T-helper 17 cell (primary cell): ENCODE measurements around the gene KLHDC8B. TPM values are rescaled to one million over a fixed set of nuclear protein-coding genes. Genes with fewer than 3 reads are reported as not detected.
A peak's percentile ranks its signal among the peaks of the same experiment; 100 is the strongest.

Experiments used
- ATAC-seq: fragments of 150-1000 bp; cut with Tn5 transposase; 2 replicates; pipeline ENCODE4 v1.10.0; 2021; ENCODE audit warnings: mild to moderate bottlenecking, moderate library complexity
- DNase-seq, 3 donors: peaks; one replicate each; pipeline versions ENCODE4 v3.0.0 to v3.0.0-alpha.2; 2020 to 2021
- H3K9me3 ChIP-seq: one replicate; pipeline ENCODE4 v1.7.0; 2013; ENCODE audit warnings: low read length, mild to moderate bottlenecking; ENCODE audit not compliant: control insufficient read depth, poor library complexity, severe bottlenecking
- H3K27ac Mint-ChIP-seq: one replicate; pipeline ENCODE4 v1.8.0; 2022; ENCODE audit warnings: mild to moderate bottlenecking, moderate library complexity, mixed read lengths
- H3K27me3 Mint-ChIP-seq: one replicate; pipeline ENCODE4 v1.8.0; 2022; ENCODE audit warnings: mixed read lengths
- H3K36me3 Mint-ChIP-seq: one replicate; pipeline ENCODE4 v1.8.0; 2022; ENCODE audit warnings: low read depth, mixed read lengths
- H3K4me1 Mint-ChIP-seq: one replicate; pipeline ENCODE4 v1.8.0; 2022; ENCODE audit warnings: mild to moderate bottlenecking, mixed read lengths
- H3K4me3 Mint-ChIP-seq: one replicate; pipeline ENCODE4 v1.8.0; 2022; ENCODE audit warnings: mild to moderate bottlenecking, moderate library complexity, mixed read lengths
- total RNA-seq, 4 donors: library from RNA in 2 of 4; stranded (reverse) in 2 of 4; gene quantifications; one replicate each; pipeline ENCODE4 v1.2.3 and lab custom pipeline; 2022 to 2026

The KLHDC8B gene
- total RNA-seq, 2 donors from 2014 or later: 1.7 to 8.7 TPM

DNA sequence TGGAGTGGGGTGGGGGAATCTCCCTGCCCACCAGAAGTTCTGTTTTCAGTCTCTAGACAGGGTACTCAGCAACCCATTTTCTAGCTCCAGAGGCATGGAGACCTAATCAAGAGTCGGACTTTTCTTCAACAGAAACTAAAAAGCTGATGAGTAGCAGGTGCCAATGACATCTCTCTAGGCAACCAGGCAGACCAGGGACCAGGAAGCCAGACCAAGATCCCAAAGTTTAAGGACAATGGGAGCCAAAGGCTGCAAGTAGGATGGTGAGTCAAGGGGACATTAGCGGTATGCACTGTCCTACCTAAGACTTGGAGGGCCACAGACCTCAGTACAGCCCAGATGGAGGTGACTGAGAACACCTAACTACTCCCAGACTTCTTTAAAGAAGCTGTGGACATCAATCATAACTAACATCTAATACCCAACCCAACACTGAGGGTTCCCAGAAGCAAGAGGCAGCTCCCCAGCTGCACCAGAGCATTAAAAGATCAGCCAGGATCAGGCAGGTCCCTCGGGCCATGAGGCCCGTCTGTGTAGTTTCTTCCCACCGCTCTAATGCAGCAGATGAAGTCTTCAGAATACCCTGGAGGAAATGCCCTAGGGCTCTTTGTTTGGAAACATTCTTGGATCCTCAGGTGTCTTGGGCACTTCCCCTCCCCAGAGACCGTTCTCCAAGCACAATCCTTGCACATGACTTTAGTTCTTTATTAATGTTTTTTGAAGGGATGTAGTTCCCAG is 6.2 kb upstream of the KLHDC8B start:
- H3K36me3 Mint-ChIP-seq: no peaks in the 10 kb centered on the region
- peak overlapping the region; percentile 87 for H3K27ac Mint-ChIP-seq
- ATAC-seq (no peak), DNase-seq (no peak)
- H3K9me3 ChIP-seq: no peaks in the 10 kb centered on the region
- no peaks in the 10 kb centered on the region for H3K27me3 Mint-ChIP-seq
- H3K4me1 Mint-ChIP-seq: peaks cover 17% of the 10 kb centered on the region
- H3K4me3 Mint-ChIP-seq: peak overlapping the region; percentile 96

DNA sequence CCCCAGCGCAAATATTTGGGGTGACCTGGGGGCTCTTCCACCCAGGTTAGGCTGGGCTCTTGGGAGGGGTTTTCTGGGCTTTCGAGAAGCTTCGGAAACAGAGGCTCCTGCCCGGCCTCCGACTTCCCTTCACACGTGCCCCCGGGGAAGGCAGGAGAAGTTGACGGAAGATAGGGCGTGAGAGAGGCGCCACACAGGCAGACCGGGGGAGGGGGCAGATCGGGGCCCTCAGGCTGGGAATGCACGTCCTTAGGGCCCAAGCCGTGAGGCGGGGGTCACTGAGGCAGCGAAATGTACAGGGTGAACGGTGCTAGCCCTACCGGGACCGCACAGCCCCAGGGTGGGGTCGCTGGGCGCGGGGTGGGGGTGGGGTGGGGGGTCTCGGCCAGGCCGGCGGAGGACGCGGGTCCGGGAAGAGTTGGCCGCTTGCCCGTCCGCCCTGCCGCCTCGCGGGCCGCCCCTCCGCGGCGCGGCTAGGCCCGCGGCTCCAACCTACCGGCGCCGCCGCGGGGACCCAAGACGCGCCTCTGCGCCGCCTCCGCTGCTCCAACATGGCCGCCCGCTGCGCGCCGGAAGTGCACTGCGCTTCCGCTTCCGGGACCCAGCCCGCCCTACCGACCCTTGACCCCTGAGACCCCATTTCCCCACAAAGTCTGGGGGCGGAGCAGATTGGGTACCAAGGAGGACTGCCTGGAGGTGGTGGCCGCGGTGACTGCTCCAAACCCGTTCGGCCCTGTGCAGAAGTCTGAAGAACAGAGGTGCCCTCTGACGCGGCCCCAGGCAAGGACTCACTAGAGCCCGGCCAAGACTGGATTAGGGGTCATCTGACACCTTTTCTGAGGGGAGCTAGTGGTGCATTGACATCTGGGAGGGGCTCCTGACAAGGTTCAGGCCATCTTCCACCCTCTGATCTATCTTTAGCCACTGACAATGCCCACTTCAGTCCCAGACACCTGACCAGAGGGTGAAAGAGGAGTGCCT is 5.3 kb upstream of the KLHDC8B start, which contains the start of gene CCDC71:
Gene CCDC71, minus strand, starts transcription at position 561 of the 981 bp plus-strand sequence. CDS start 2,123 bp downstream, outside the sequence.
- peak within 1 kb of the TSS; percentile 96 for H3K4me3 Mint-ChIP-seq
- peak within 1 kb of the TSS; percentile 87 for H3K27ac Mint-ChIP-seq
- peaks cover 20% of the 10 kb centered on the region for H3K4me1 Mint-ChIP-seq
- ATAC-seq: peak; percentile 86
- DNase-seq: peak; percentile 56 to 63 (median 56)
- no peaks in the 10 kb centered on the region for H3K27me3 Mint-ChIP-seq
- no peaks in the 10 kb centered on the region for H3K36me3 Mint-ChIP-seq
- no peaks in the 10 kb centered on the region for H3K9me3 ChIP-seq

DNA sequence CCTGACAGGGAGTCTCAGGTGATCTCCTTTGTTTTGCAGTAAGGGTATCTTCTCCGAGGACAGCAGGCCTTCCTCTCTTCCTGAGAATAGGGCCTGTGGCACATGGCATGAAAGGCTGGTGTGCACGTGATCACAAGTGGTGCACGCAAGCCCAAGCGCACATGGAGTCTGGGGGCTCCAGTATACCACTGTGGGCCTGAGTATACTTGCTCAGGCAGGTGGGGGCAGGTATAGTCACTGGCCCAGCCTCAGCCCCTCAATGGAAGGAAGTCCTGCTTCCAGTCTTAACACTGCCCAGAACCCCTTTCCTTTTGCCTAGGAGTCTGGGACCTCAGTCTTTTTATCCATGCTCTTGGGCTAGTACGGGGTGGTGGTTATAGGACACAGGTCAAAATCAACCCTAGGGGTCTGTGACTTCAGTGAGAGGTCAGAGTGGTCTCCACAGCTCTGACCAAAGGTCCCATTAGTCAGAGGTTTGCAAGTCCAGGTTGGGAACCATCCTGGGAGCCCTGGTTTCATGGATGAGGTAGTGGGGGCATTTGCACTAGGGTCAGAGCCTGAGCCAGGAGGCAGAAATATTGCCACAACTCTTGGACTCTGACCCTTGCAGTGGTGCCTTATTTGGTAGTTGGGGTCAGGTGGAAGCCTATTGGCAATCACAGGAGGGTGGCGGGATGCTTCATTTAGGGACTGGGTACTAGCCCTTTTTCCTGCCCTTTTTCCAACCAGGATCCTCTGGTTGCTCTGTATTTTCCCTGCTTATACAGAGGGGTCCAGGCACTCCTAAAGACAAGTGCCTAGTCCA is 4.4 kb upstream of the KLHDC8B start:
- peak overlapping the region; percentile 87 for H3K27ac Mint-ChIP-seq
- H3K27me3 Mint-ChIP-seq: no peaks in the 10 kb centered on the region
- H3K4me3 Mint-ChIP-seq: peak overlapping the region; percentile 96
- ATAC-seq (no peak), DNase-seq (no peak)
- H3K36me3 Mint-ChIP-seq: no peaks in the 10 kb centered on the region
- no peaks in the 10 kb centered on the region for H3K9me3 ChIP-seq
- peaks cover 22% of the 10 kb centered on the region for H3K4me1 Mint-ChIP-seq

DNA sequence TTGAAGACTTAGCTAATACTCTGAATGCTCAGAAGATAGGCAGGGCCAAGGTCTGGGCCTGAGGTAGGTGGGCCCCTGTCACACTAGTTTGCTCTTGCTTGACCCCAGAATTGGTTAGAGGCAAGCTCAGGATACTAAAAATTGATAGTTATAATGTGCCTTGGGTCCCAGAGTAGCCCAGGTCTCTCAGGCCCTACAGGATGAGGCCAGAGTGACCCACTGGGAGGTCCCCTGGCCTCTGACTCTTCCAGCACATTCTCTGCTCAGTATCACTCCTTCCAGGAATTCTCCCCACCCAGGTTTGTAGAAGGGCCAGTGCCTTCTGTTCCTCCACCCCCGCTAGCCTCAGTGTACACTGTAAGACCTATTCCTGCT is 667 bp upstream of the KLHDC8B start:
- Mint-ChIP-seq H3K4me1 (peaks cover 10% of the 10 kb centered on the region), H3K27me3 (no peaks in the 10 kb centered on the region), H3K36me3 (no peaks in the 10 kb centered on the region), H3K4me3 (peak overlapping the region; percentile 86), H3K27ac (peak overlapping the region; percentile 41)
- no peak for ATAC-seq
- no peak for DNase-seq
- no peaks in the 10 kb centered on the region for H3K9me3 ChIP-seq

DNA sequence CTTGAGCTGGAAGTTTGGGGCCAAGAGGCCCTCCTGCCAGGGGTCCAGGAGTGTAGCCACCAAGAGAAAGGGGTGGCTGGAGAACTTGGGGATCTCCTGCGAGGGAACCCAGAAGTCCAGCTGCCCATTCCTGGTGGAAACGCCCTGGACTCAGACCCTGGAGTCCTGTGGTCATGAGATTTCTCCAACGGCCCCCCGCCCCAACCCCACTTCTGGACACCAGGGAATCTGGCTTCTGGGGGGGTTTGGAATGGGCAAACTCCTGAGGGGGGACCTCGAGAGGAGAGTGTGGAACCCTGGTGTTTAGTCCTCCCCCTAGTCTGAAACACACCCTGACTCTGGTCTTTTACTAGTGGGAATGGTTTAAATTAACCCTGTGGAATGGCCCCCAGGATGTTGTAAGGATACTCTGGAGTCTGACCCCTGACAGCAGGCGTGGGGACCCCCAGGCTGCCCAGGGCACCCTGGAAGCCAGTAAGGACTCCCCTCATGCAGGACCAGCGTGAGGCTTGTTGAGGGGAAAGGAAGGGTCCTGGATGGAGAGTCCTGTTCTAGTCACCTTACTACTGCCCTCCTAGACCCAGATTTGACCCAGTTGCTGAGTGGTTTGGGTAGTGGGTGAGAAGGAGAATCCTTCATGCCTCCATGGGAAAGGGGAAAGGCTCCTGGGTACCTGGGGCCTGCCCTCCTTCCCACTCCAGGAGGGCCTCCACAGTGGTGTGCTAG is 540 bp downstream of the KLHDC8B start:
- no peaks in the 10 kb centered on the region for H3K36me3 Mint-ChIP-seq
- no peak overlapping the region for H3K27ac Mint-ChIP-seq
- H3K4me3 Mint-ChIP-seq: peak overlapping the region; percentile 86
- no peaks in the 10 kb centered on the region for H3K9me3 ChIP-seq
- peaks cover 7% of the 10 kb centered on the region for H3K4me1 Mint-ChIP-seq
- no peak for DNase-seq
- H3K27me3 Mint-ChIP-seq: no peaks in the 10 kb centered on the region
- no peak for ATAC-seq

DNA sequence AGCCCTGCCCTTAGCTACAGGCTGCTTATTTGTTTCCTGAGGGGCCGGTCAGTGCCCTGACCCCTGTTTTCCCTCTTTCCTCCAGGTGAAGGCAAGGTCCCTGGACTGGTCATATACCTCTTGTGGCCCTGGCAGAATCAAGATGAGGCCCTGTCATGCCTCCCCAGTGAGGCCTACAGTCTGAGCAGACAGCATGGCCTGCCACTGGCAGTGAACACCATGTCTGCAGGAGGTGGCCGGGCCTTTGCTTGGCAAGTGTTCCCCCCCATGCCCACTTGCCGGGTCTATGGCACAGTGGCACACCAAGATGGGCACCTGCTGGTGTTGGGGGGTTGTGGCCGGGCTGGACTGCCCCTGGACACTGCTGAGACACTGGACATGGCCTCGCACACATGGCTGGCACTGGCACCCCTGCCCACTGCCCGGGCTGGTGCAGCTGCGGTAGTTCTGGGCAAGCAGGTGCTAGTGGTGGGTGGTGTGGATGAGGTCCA is 1.2 kb downstream of the KLHDC8B start:
- Mint-ChIP-seq H3K27ac (no peak overlapping the region), H3K4me3 (peak overlapping the region; percentile 21), H3K4me1 (peaks cover 7% of the 10 kb centered on the region), H3K27me3 (no peaks in the 10 kb centered on the region), H3K36me3 (no peaks in the 10 kb centered on the region)
- no peaks in the 10 kb centered on the region for H3K9me3 ChIP-seq
- DNase-seq (no peak), ATAC-seq (no peak)

DNA sequence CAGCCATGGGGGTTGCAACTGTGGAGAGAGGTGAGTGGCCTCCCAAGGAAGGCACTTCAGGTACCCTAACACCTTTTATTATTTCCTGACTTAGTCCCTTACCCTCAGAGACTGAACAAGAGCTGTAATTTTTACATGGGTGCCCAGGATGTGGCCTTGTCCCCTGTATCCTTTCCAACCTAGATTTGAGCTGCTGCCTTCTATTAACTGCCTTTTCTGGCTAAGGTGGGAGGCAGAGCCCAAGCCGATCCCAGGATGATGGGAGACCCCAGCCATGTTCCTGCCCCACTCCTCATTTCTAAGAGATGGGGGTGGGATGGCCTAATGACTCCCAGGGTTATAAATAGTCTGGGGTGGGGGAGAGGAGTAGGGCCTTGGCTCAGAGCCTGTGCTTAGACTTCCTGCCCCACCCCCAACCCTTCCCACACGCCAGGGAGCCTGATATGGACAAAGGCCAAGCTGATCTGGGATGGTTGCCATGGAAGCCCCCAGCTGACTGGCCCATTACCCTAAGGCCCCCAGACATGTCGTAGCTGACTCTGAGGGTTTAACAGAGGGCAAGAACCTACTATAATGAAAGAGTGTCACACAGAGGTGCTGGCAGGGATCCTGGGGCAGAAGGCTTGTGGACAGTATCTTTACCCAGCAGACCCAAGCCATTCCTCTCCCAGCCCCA is 1.9 kb downstream of the KLHDC8B start:
- H3K4me3 Mint-ChIP-seq: no peak overlapping the region
- H3K36me3 Mint-ChIP-seq: no peaks in the 10 kb centered on the region
- DNase-seq (no peak), ATAC-seq (no peak)
- peaks cover 5% of the 10 kb centered on the region for H3K27me3 Mint-ChIP-seq
- peaks cover 7% of the 10 kb centered on the region for H3K4me1 Mint-ChIP-seq
- no peaks in the 10 kb centered on the region for H3K9me3 ChIP-seq
- H3K27ac Mint-ChIP-seq: no peak overlapping the region

DNA sequence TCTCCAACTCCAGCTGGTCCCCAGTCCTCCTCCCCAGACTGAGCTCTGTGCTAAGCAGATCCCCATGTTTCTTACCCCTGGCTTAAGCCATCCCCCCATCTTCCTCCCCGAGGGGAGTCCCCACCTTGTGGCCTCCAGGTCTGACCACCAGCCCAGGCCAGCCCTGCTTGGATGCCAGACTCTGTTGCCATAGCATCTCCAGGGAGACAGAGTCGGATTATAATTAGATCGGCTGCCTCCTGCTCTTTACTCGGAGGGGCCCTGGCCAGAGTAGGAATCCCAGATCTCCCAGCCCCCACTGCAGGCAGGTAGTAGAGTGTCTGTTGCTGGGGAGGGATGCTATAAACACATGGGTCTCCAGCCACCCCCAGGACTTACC is 2.4 kb downstream of the KLHDC8B start:
- ATAC-seq (no peak), DNase-seq (no peak)
- no peaks in the 10 kb centered on the region for H3K9me3 ChIP-seq
- H3K27ac Mint-ChIP-seq: no peak overlapping the region
- peaks cover 7% of the 10 kb centered on the region for H3K4me1 Mint-ChIP-seq
- H3K36me3 Mint-ChIP-seq: no peaks in the 10 kb centered on the region
- H3K4me3 Mint-ChIP-seq: no peak overlapping the region
- peaks cover 11% of the 10 kb centered on the region for H3K27me3 Mint-ChIP-seq

DNA sequence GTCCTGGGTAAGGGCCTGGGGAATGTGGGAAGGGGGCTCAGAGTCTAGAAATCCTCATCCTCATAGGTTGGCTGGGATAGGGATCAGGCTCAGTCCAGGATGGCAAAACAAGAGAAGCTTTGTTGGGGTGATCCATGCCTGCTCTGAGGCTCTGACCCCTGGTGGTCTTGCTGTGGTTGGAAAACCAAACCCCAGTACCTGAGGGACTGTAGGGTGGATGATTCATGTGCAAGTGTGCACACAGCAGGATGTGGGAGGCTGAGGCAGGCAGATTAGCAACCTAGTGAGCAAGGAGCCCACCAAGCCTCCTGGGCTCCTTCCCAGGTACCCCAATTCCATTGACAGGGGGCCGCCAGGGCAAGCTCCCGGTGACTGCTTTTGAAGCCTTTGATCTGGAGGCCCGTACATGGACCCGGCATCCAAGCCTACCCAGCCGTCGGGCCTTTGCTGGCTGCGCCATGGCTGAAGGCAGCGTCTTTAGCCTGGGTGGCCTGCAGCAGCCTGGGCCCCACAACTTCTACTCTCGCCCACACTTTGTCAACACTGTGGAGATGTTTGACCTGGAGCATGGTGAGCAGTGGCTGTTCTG is 3.1 kb downstream of the KLHDC8B start:
- DNase-seq: no peak
- no peak for ATAC-seq
- Mint-ChIP-seq H3K27me3 (peaks cover 18% of the 10 kb centered on the region), H3K36me3 (peaks cover 7% of the 10 kb centered on the region), H3K27ac (no peak overlapping the region), H3K4me1 (peaks cover 13% of the 10 kb centered on the region), H3K4me3 (no peak overlapping the region)
- no peaks in the 10 kb centered on the region for H3K9me3 ChIP-seq

DNA sequence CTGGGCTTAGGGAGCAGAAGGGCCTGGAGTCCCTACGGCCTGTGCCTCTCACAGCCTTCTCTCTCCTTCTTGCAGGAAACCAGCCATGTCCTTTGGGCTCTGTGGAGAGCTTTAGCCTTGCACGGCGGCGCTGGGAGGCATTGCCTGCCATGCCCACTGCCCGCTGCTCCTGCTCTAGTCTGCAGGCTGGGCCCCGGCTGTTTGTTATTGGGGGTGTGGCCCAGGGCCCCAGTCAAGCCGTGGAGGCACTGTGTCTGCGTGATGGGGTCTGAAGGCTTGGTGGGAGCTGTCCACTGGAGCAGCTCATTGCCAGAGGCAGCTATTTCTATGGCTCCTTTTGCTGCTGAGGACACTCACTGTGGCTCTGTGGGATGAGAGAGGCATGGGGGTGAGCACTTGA is 4.1 kb downstream of the KLHDC8B start:
- peaks cover 8% of the 10 kb centered on the region for H3K36me3 Mint-ChIP-seq
- no peak overlapping the region for H3K4me3 Mint-ChIP-seq
- DNase-seq: no peak
- ATAC-seq: no peak
- no peak overlapping the region for H3K27ac Mint-ChIP-seq
- H3K4me1 Mint-ChIP-seq: peaks cover 14% of the 10 kb centered on the region
- H3K9me3 ChIP-seq: no peaks in the 10 kb centered on the region
- H3K27me3 Mint-ChIP-seq: peaks cover 27% of the 10 kb centered on the region

DNA sequence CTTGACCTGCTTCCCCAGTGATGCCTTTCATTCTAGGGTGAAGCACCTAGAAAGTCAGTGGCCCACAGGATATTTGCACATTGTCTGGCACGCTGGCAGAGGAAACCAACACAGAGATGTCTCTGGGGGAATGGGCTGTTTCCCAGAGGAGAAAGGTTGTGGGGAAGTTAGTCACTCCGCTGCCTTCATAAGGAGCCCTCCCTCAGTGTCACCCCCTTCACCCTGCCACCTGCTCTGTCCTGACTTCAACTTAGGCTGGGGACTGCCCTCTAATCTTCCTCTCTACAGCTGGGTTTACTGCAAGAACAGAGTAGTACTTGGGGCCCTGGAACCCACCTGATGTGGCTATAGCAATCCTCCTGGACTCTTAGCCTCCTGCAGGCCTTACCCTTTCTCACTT is 5.7 kb downstream of the KLHDC8B start:
- no peak overlapping the region for H3K4me3 Mint-ChIP-seq
- peaks cover 8% of the 10 kb centered on the region for H3K36me3 Mint-ChIP-seq
- H3K27ac Mint-ChIP-seq: no peak overlapping the region
- peaks cover 33% of the 10 kb centered on the region for H3K27me3 Mint-ChIP-seq
- H3K4me1 Mint-ChIP-seq: peaks cover 7% of the 10 kb centered on the region
- H3K9me3 ChIP-seq: no peaks in the 10 kb centered on the region
- DNase-seq (no peak), ATAC-seq (no peak)
